Lung (tissue), 12 donors: ENCODE data around the gene GMFB. TPM values are rescaled to one million over a fixed set of nuclear protein-coding genes. Genes with fewer than 3 reads are reported as not detected.

Experiments
- ATAC-seq: fragments of 200-7000 bp; cut with Tn5 transposase; one replicate; pipeline ENCODE4 v1.9.1; 2020; ENCODE audit warnings: moderate number of reproducible peaks; ENCODE audit not compliant: insufficient read depth, low FRiP score
- DNase-seq, 3 donors: peaks; one replicate each; pipeline ENCODE4 v3.0.0-alpha.2; 2013 to 2017
- H3K27ac ChIP-seq, 2 donors: one replicate each; pipeline ENCODE4 v1.5.1; 2013; ENCODE audit warnings: mild to moderate bottlenecking in 2 of 2, moderate library complexity in 2 of 2, control low read depth in 1 of 2, inconsistent platforms in 1 of 2, low read depth in 1 of 2, low read length in 1 of 2
- H3K27me3 ChIP-seq, 3 donors: one replicate each; pipeline ENCODE4 v1.5.1; 2013; ENCODE audit warnings: low read length in 2 of 3; ENCODE audit not compliant: control insufficient read depth in 3 of 3, insufficient read depth in 3 of 3
- H3K36me3 ChIP-seq, 4 donors: one replicate each; pipeline ENCODE4 v1.5.1; 2013; ENCODE audit warnings: low read length in 4 of 4, mild to moderate bottlenecking in 1 of 4, moderate library complexity in 1 of 4; ENCODE audit not compliant: control insufficient read depth in 4 of 4, insufficient read depth in 4 of 4
- H3K4me1 ChIP-seq, 5 donors: one replicate each; pipeline ENCODE4 v1.5.1; 2013; ENCODE audit warnings: low read length in 5 of 5, mild to moderate bottlenecking in 2 of 5, moderate library complexity in 1 of 5; ENCODE audit not compliant: control insufficient read depth in 5 of 5, insufficient read depth in 5 of 5
- H3K4me3 ChIP-seq: one replicate; pipeline ENCODE4 v1.5.1; 2013; ENCODE audit warnings: mild to moderate bottlenecking, control low read depth, moderate library complexity
- H3K9ac ChIP-seq, 2 donors: one replicate each; pipeline ENCODE4 v1.5.1; 2013; ENCODE audit warnings: low read length in 2 of 2, control low read depth in 1 of 2; ENCODE audit not compliant: insufficient read depth in 1 of 2
- H3K9me3 ChIP-seq, 4 donors: one replicate each; pipeline ENCODE4 v1.5.1; 2013; ENCODE audit warnings: low read length in 3 of 4, mild to moderate bottlenecking in 1 of 4, moderate library complexity in 1 of 4; ENCODE audit not compliant: control insufficient read depth in 4 of 4, insufficient read depth in 3 of 4
- CTCF ChIP-seq: IDR thresholded peaks from 2 replicates; pipeline ENCODE4 v1.5.1; 2012; ENCODE audit warnings: mild to moderate bottlenecking; ENCODE audit errors: control extremely low read depth, extremely low read depth
- WGBS, 2 donors: extraction: QIAGEN DNeasy Blood & Tissue Kit; methylation state at CpG; one replicate each; pipeline ENCODE4 v1.1.7; 2013; 5-methylcytosine and 5-hydroxymethylcytosine counted together
- polyA plus RNA-seq, 2 donors: library from polyadenylated mRNA; stranded (reverse); fragments of 200-250 nt; gene quantifications; one replicate each; pipeline ENCODE4 v1.2.1, GENCODE V29; 2013
- total RNA-seq, 2 donors: library from RNA; depleted of rRNA in 1 of 2; stranded (reverse); fragments of >200 nt in 1 of 2; gene quantifications; one replicate each; pipeline ENCODE4 v1.2.1, GENCODE V29; 2014 to 2021
- donor health status: control.
- donor health status: control.
- donor health status: Bipolar disorder and iron deficiency.
- donor health status: healthy.
- donor health status: DM: yes; HTN: yes; CAD: no.

Gene GMFB
- total and polyA plus RNA-seq, 4 donors, result 15.6 to 55.8 (median 35.9) TPM

- no peak for TF ChIP-seq CTCF
- WGBS, 2 donors, result 83 to 88% methylated on average over 2 of the region's 2 CpGs
- Histone ChIP-seq H3K27ac (no peak overlapping the region), H3K9me3 (no peaks in the 10 kb centered on the region), H3K27me3 (no peaks in the 10 kb centered on the region), H3K36me3 (no peaks in the 10 kb centered on the region), H3K4me1 (peaks cover 0 to 3% (median 0%) of the 10 kb centered on the region in 5 donors), H3K4me3 (no peak overlapping the region), H3K9ac (no peak overlapping the region)
- ATAC-seq (no peak), DNase-seq (no peak)
Measured at GRCh38 chr14:54497224-54497623, 8.4 kb upstream of the GMFB start.

- WGBS, 2 donors, result 64 to 65% methylated on average over 13 of the region's 13 CpGs
- Histone ChIP-seq H3K36me3 (no peaks in the 10 kb centered on the region), H3K9me3 (no peaks in the 10 kb centered on the region), H3K9ac (no peak overlapping the region), H3K27me3 (no peaks in the 10 kb centered on the region), H3K4me3 (no peak overlapping the region), H3K27ac (no peak overlapping the region), H3K4me1 (peaks cover 0 to 3% (median 0%) of the 10 kb centered on the region in 5 donors)
- TF ChIP-seq CTCF, result no peak
- no peak for ATAC-seq
- DNase-seq, result no peak
Measured at GRCh38 chr14:54493293-54493692, 4.5 kb upstream of the GMFB start.

- Histone ChIP-seq H3K9ac (no peak overlapping the region), H3K9me3 (no peaks in the 10 kb centered on the region), H3K36me3 (no peaks in the 10 kb centered on the region), H3K27ac (no peak overlapping the region), H3K4me1 (peaks cover 0 to 12% (median 3%) of the 10 kb centered on the region in 5 donors), H3K4me3 (no peak overlapping the region), H3K27me3 (no peaks in the 10 kb centered on the region)
- no peak for TF ChIP-seq CTCF
- no peak for ATAC-seq
- 17 to 30% methylated on average over 3 of the region's 3 CpGs for WGBS, 2 donors
- DNase-seq, result no peak
Measured at GRCh38 chr14:54490445-54491175, 1.8 kb upstream of the GMFB start.
